Right cardiac atrium (tissue), 5 donors: ENCODE measurements around the gene PDE3A. TPM values are rescaled to one million over a fixed set of nuclear protein-coding genes. Genes with fewer than 3 reads are reported as not detected.

ENCODE experiments used
- ATAC-seq, 2 donors: fragments of 200-7000 bp; cut with Tn5 transposase; one replicate each; pipeline versions ENCODE4 v1.8.0 to v1.9.1; 2020; ENCODE audit warnings: moderate library complexity in 2 of 2, mild to moderate bottlenecking in 1 of 2
- DNase-seq, 3 donors: peaks; one replicate each; pipeline ENCODE4 v3.0.0-alpha.2; 2020
- H3K27ac ChIP-seq: one replicate; pipeline ENCODE4 v1.5.1; 2013; ENCODE audit warnings: mild to moderate bottlenecking, low read length, control low read depth, moderate library complexity
- H3K27me3 ChIP-seq: one replicate; pipeline ENCODE4 v1.6.1; 2013; ENCODE audit not compliant: control insufficient read depth, insufficient read depth
- H3K4me1 ChIP-seq: one replicate; pipeline ENCODE4 v1.6.1; 2013; ENCODE audit warnings: low read length; ENCODE audit not compliant: control insufficient read depth, insufficient read depth
- H3K4me3 ChIP-seq: one replicate; pipeline ENCODE4 v1.5.1; 2013; ENCODE audit warnings: low read length, control low read depth
- H3K9me3 ChIP-seq: one replicate; pipeline ENCODE4 v1.6.1; 2013; ENCODE audit warnings: low read length; ENCODE audit not compliant: control insufficient read depth
- WGBS: extraction: QIAGEN DNeasy Blood & Tissue Kit; methylation state at CpG from one replicate; pipeline ENCODE4 v1.1.7; 2013; 5-methylcytosine and 5-hydroxymethylcytosine counted together
- intact Hi-C, 4 donors: fragments of 100-400 bp; cut with DNase I; formaldehyde crosslinking; loops; one replicate each; pipeline versions ENCODE4 v1.11.0 to v1.14.0; 2022 to 2023
- polyA plus RNA-seq: library from polyadenylated mRNA; stranded (reverse); fragments of 200-250 nt; gene quantifications from one replicate; pipeline ENCODE4 v1.2.3, GENCODE V29; 2013
- total RNA-seq, 4 donors: library from RNA; stranded (reverse); fragmentation: NEBNext Ultra II Directional; extraction: Animal tissue kit (Norgen Biotek cat#: 25700); gene quantifications; one replicate each; pipeline ENCODE4 v1.2.1, GENCODE V29; 2021
- donor health status: healthy with polysubstance abuse.
- donor health status: DM: no; HTN: yes; CAD: no.
- donor health status: DM: no; HTN: no; CAD: no.
- donor health status: DM: no; HTN: yes; CAD: no; lungs with severe emphysema.
- donor health status: DM: yes; HTN: yes; CAD: no.

PDE3A gene
- total and polyA plus RNA-seq, 5 donors: 29.9 to 156 (median 99.7) TPM

- no peaks in the 10 kb centered on the region for H3K9me3 ChIP-seq
- H3K27me3 ChIP-seq: no peaks in the 10 kb centered on the region
- H3K4me1 ChIP-seq: peaks cover 4% of the 10 kb centered on the region
- WGBS: 64% methylated on average over 6 of the region's 6 CpGs
- intact Hi-C loops: no loop called here
- H3K27ac ChIP-seq: no peak overlapping the region
- H3K4me3 ChIP-seq: no peak overlapping the region
- peak; percentile 56 to 60 for ATAC-seq
- peak in 1 of 3 donors; percentile 52 for DNase-seq
Observed at GRCh38 chr12:20442322-20442721, 74.0 kb downstream of the PDE3A start.

DNA sequence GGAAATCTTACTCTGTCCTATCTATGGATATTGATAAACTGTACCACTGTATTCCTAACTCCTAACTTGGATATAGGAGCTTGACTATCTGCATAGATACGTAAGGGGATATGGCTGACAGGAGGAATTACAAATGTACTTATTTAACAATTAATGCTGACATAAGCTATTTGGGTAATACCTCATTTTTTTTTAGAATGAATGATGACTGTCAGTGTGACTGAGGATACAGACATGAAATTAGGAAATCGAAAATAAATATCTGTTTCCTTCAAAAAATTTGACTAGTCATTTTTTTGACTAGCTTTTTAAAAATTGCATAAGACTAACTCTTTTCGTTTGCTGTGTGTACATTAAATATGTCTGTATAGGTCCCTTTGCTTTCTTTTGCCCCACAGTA lies 74.9 kb downstream of the PDE3A start:
- ATAC-seq (no peak), DNase-seq (no peak)
- WGBS: 80% methylated on average over 3 of the region's 3 CpGs
- intact Hi-C loops: no loop called here
- H3K27me3 ChIP-seq: no peaks in the 10 kb centered on the region
- no peak overlapping the region for H3K27ac ChIP-seq
- no peak overlapping the region for H3K4me3 ChIP-seq
- H3K4me1 ChIP-seq: peaks cover 2% of the 10 kb centered on the region
- H3K9me3 ChIP-seq: no peaks in the 10 kb centered on the region

DNA sequence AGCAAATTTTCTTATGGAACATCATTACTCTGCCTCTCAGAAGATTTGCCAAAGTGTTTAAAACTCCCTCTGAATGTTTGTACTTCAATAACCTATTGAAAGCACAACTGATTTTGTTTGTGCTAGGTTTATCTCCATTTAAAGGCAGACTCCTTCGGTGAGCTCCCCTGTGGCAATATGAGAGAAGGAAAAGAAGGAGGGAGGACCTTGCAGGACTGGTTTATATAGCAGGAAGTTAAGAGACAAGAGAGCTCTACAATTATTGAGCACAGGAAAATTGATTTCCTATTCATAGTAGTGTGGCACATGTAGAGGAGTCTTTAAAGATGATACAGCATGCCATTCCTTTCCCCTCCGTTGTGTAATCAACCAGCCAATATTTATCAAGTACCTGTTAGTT lies 75.5 kb downstream of the PDE3A start:
- no peaks in the 10 kb centered on the region for H3K27me3 ChIP-seq
- DNase-seq (no peak), ATAC-seq (no peak)
- H3K27ac ChIP-seq: no peak overlapping the region
- no peak overlapping the region for H3K4me3 ChIP-seq
- no peaks in the 10 kb centered on the region for H3K9me3 ChIP-seq
- H3K4me1 ChIP-seq: peaks cover 2% of the 10 kb centered on the region
- 58% methylated on average over 2 of the region's 2 CpGs for WGBS
- intact Hi-C loops: no loop called here

GRCh38 chr12:20444595-20445170 lies 76.3 kb downstream of the PDE3A start:
- ATAC-seq (no peak), DNase-seq (no peak)
- H3K4me3 ChIP-seq: no peak overlapping the region
- H3K27ac ChIP-seq: peak overlapping the region; percentile 77
- WGBS: 72% methylated on average over 6 of the region's 6 CpGs
- no peaks in the 10 kb centered on the region for H3K27me3 ChIP-seq
- peaks cover 2% of the 10 kb centered on the region for H3K4me1 ChIP-seq
- intact Hi-C loops: no loop called here
- no peaks in the 10 kb centered on the region for H3K9me3 ChIP-seq

DNA sequence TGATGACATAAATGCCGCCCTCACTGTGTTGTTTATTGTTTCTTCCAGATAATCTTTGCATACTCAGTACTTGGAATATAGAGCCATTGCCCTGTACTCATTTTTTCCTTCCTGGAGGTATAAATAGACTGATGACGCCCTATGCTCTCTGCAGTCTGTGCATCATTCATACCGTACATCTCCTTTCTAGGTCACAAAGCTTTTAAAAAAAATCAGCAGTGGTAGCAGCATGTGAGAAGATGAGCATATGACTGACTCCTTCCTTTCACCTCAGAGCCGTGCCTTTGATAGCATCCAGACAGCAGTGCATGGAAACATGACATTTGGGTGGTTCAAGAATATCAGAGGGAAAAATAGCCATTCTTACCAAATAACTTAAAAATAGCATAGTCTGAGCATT lies 77.3 kb downstream of the PDE3A start:
- WGBS: 37% methylated on average over 4 of the region's 4 CpGs
- no peak overlapping the region for H3K4me3 ChIP-seq
- H3K4me1 ChIP-seq: peaks cover 2% of the 10 kb centered on the region

DNA sequence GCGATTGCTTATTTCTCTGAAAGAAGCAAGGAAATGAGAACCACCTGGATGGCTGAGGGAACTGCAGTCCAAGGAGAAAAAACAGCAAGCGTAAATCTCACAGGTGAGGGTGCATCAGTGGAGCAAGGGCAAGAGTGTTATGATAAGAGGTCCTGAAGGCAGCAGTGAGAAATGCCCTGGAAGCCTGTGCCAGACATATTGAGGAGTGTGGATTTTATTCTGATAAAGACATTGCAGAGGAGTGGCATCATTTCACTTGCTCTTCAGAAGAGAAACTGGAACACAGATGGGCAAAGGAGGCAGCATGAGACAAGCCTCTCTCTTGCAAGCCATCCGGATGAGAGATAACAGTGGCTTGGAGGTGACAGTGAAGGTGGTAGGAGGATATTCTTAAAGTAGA lies 78.5 kb downstream of the PDE3A start:
- Histone ChIP-seq H3K4me3 (no peak overlapping the region), H3K27ac (peak overlapping the region; percentile 81), H3K9me3 (no peaks in the 10 kb centered on the region), H3K27me3 (no peaks in the 10 kb centered on the region), H3K4me1 (peaks cover 2% of the 10 kb centered on the region)
- ATAC-seq: no peak
- WGBS: 65% methylated on average over 3 of the region's 3 CpGs
- intact Hi-C loops: no loop called here
- DNase-seq: no peak

More for the DNA sequence above, 77.3 kb downstream of the PDE3A start:
- H3K9me3 ChIP-seq: no peaks in the 10 kb centered on the region
- DNase-seq: no peak
- H3K27me3 ChIP-seq: no peaks in the 10 kb centered on the region
- intact Hi-C loops: no loop called here
- ATAC-seq: peak; percentile 79 to 88
- peak overlapping the region; percentile 84 for H3K27ac ChIP-seq

DNA sequence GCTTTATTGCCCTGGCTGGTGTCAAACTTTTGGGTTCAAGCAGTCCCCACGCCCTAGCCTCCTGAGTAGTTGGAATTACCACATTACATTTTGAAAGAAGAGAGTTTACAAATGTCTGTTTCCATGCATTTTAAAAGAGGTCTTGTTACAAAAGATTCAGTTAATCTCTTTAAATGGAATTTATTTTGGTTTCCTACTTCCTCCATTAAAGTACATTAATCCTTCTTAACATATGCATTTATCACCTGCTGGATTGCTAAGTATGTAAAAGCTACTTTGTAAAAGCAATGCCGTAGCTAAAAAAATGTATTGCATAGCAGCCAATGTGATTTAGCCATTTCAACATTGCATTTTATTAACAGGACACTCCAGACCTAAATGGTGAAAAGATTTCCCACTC lies 80.4 kb downstream of the PDE3A start:
- ATAC-seq (no peak), DNase-seq (no peak)
- H3K27ac ChIP-seq: no peak overlapping the region
- H3K9me3 ChIP-seq: no peaks in the 10 kb centered on the region
- intact Hi-C loops: no loop called here
- H3K4me3 ChIP-seq: no peak overlapping the region
- 80% methylated on average over 2 of the region's 2 CpGs for WGBS
- peaks cover 2% of the 10 kb centered on the region for H3K4me1 ChIP-seq
- no peaks in the 10 kb centered on the region for H3K27me3 ChIP-seq

DNA sequence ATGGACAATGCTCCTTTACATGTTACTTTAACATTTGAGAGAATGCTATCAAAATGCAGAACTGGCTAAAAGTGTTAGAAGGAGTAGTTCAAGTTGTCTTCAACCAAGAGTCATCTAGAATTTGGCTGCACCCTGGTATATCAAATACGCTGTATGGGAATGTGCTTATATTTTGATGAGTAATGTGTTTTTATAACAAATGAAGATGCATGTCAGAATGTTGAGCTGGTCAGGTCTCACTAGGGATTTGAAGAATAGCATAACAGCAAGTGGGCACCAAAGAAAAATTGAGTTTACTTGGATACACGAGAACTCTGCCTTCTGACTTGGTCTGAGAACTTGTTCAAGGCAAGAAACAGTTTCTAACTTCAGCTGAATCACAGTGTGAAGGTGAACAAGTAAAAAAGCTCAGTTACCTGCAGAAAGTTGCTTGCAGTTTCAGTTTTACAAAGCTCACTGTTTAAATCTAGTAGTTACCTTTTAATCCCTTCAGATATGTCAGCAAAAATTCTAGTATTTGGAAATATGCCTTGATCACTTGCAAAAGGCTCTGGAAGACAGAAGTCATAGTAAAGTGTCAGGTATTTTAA lies 82.3 kb downstream of the PDE3A start:
- Histone ChIP-seq H3K27ac (no peak overlapping the region), H3K9me3 (no peaks in the 10 kb centered on the region), H3K27me3 (no peaks in the 10 kb centered on the region), H3K4me3 (no peak overlapping the region), H3K4me1 (peaks cover 2% of the 10 kb centered on the region)
- DNase-seq (no peak), ATAC-seq (no peak)
- intact Hi-C loops: loop anchor here in 2 of 4 donors (5.0 to 10.0 kb wide), 2 partner anchors 58 to 154 kb away; no protein-coding TSS in a partner anchor
- 77% methylated on average over 2 of the region's 2 CpGs for WGBS

DNA sequence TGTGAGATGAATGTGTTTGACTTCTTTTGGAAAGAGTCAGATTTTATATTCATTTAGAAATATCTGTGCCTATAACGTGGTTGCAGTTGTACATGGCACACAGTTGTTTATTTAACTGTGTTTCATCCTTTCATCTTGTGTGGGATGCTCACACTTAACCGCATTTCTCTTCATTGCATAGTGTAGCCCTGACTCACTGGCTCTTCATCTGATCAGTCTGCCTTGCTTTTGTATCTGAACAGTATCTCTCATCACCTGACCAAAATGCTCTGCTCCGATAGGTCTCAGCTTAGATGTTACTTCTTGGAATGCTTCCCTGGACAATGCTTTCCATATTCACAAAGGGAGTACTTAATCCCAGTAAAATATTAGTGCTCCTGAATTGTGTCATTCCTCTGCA lies 83.4 kb downstream of the PDE3A start:
- H3K27ac ChIP-seq: no peak overlapping the region
- intact Hi-C loops: loop anchor here in 2 of 4 donors (5.0 to 10.0 kb wide), 2 partner anchors 59 to 153 kb away; no protein-coding TSS in a partner anchor
- DNase-seq (no peak), ATAC-seq (no peak)
- no peak overlapping the region for H3K4me3 ChIP-seq
- WGBS: 76% methylated on average over 3 of the region's 3 CpGs
- no peaks in the 10 kb centered on the region for H3K9me3 ChIP-seq
- no peaks in the 10 kb centered on the region for H3K4me1 ChIP-seq
- H3K27me3 ChIP-seq: no peaks in the 10 kb centered on the region

DNA sequence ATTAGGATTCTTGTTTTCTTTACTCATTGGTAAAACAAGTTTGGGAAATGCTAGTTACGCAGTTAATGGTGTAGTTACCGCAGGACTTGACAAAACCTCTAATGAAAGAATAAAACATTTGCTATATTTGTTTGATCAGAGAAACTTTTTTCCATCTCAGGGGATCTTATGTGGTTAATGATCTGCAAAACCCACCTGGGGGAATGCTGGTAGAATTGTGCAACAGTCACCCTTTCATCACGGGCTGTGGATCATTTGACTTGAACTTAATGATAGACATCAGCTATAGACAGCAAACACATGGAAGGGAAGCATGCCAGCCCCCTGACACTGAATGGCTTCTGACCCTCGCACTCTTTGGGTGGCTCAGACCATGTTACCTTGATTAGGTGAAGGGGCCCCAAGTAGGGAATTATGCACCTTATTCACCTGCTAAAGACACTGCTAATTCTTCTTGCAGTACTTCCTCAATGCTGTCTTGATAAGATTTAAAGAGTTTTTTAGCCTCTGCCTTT lies 84.2 kb downstream of the PDE3A start:
- Histone ChIP-seq H3K9me3 (no peaks in the 10 kb centered on the region), H3K27me3 (no peaks in the 10 kb centered on the region), H3K4me3 (no peak overlapping the region), H3K4me1 (no peaks in the 10 kb centered on the region), H3K27ac (no peak overlapping the region)
- DNase-seq (no peak), ATAC-seq (peak in 1 of 2 donors; percentile 28)
- WGBS: 92% methylated on average over 4 of the region's 4 CpGs
- intact Hi-C loops: loop anchor here in 2 of 4 donors (5.0 to 10.0 kb wide), 2 partner anchors 60 to 152 kb away; no protein-coding TSS in a partner anchor

DNA sequence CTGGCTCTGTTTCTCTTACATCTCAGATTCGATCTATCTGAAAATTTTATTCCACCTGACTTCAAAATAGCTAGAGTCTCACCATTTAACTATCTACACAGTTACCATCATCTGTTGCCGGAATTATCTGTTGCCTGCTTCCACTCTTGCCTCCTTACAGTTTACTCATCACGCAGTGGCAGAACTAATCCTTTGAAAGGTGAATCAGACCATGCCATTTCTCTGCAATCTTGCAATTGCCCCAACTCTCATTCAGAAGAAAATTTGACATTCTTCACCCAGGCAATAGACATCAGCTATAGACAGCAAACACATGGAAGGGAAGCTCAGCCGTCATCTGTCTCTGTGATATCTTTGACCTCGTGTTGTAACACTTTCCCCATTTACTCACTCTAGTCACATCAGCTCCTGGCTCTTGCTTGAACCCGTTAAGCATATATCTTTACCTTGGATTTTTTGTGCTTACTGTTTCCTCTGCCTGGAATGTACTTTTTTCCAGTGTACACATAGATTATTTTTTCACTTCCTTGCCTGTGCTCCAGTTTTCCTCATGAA lies 85.5 kb downstream of the PDE3A start:
- intact Hi-C loops: loop anchor here in 2 of 4 donors (5.0 to 10.0 kb wide), 2 partner anchors 62 to 151 kb away; no protein-coding TSS in a partner anchor
- no peak for DNase-seq
- Histone ChIP-seq H3K4me3 (no peak overlapping the region), H3K9me3 (no peaks in the 10 kb centered on the region), H3K27me3 (no peaks in the 10 kb centered on the region), H3K27ac (no peak overlapping the region), H3K4me1 (no peaks in the 10 kb centered on the region)
- WGBS: 58% methylated on average over 6 of the region's 6 CpGs
- peak in 1 of 2 donors; percentile 58 for ATAC-seq
